GM21528 (cell line): ENCODE data around the gene GLB1L2.
"Not testable (repeated sequence)": the region's sequence is repeated elsewhere in the genome, so short reads cannot be mapped to it uniquely, and the experiment has no call there.

ENCODE experiments used
- ATAC-seq: cut with Tn5 transposase; IDR thresholded peaks from one replicate; pipeline ENCODE4 v1.9.1; 2021; ENCODE audit warnings: mild to moderate bottlenecking, moderate library complexity; ENCODE audit not compliant: unreplicated experiment, low FRiP score

Gene GLB1L2

GRCh38 chr11:134322553-134322952 lies 9.2 kb upstream of the GLB1L2 start:
- no peak for ATAC-seq

DNA sequence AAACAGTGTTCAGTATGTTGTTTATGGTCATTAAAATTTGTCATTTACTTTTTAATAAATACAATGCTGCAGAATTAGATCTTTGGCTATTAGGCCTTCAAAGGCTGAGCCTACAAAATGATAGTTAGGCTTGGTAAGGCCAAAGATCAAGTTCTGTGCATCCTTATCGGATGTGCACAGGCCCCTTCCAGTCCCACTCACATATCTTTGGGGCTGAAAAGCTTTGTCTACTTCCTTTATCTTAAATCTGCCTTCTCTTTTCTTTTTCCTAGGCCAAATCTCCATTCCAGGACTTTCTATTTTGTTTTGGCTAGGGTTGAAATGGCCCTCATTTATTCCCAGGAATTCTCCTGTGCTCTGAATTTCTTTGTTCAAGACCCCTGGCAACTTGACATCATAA lies 3.4 kb upstream of the GLB1L2 start:
- ATAC-seq, result no peak

DNA sequence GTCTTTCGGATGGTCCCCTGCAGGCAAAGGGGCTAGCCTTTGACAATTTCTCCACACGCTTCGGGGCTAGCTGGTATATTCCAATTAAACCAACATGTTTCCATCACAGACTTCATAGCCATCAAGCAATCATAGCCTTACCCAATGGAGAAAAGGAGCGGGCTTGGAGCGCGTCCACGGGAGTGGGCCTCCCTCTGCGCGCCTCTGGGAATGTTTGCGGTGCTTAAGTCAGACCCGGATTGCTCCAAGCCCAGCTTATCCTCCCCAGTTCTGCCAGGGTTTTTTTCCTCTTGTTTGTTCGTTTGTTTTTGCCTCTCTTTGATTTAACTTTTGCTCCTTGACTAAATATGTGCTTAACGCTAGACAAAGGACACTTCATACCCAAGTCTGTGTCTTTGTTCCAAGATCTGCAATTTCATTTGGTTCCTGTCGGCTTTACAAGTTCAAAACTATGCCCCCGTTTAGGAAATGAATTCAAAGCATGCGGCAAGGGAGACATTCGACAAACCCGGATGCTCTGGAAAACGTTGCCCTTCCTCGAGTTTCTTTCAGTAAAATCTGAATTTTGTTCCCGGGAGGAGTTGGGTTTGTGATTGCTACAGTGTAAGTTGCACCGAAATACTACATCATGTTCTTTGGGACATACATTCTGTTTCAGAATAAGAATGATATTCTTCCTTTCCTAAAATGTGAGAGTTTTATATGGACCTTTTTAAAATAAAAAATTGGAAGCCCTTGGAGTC lies 1.0 kb upstream of the GLB1L2 start:
- ATAC-seq, result no peak

DNA sequence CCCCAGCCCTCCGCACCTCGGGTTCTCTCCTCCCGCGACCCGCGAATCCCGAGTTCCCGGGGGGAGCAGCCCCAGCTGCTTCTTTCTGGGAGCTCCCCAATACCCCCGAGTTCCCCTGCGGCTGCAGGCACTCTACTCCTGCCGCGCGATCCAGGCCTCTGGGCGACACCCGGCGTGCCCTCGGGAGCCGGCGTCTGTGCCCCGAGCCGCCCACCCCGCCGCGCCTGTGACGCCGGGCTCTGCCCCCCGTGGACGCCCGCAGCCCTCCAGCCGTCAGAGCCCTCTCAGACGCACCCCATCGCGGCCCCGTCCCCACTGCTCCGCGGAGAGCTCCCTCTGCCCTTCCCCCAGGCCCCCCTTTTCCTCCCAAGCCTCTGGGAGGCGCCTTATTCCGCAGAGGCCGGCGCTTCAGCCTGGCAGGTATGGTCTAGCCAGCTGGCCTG lies 422 bp downstream of the GLB1L2 start:
- ATAC-seq, result peak; percentile 44

- no peak for ATAC-seq
Measured at GRCh38 chr11:134332782-134333181, 994 bp downstream of the GLB1L2 start.

DNA sequence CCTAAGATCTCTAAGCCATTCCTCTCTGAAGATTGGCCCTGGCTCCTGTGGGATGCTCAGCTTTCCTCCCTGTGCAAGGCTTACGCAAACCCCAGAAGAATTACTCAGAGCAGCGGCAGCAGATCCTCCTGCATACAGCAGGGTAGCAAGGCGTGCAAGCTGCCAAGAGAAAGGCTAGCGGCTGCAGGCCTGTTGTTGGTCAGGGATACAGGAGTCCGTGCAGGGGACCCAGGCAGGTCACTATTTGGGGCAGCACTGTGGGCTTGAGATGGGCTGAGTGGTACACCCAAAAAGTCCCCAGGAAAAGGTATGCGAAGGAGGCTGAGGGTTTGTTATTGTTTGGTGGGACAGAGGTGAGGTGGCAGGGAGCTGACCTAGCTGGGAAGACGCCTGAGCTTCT lies 1.5 kb downstream of the GLB1L2 start:
- no peak for ATAC-seq

- no peak for ATAC-seq
Measured at GRCh38 chr11:134333946-134334345, 2.2 kb downstream of the GLB1L2 start.

DNA sequence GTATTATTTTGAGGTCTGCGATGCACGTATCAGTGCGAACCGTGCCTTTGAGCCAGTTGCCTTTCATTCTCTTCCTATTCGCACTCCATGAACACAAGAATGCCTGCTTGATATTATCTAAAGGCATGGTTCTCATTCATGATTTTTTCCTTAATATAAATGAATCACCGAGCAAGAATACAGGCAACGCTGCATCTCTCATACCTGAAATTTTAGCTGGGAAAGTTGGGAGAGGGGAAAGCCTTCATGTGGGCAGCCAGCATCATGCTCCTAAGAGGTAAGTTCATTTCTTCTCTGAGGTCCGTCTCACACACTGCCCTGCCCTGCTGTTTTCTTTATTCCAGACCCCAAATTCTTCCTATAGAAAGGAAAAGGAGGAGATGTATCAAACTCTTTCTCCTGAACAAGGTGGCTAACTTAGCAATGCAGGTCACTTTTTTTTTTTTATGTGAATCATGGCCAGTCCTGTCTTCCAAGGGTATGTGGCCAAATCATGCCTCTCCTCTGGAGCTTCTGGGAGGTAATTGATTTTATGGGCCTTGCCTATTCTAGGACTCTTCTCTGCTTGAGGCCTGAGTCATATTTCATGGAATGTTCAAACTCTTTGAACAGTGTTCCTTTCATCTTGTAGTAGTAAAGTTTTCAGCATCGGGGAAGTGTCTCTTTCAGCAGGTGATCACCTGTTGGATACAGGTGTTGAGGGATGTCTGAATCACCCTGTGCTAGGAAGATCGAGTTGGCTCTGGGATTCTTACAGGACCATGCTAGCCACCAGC lies 3.2 kb downstream of the GLB1L2 start:
- ATAC-seq, result no peak

GRCh38 chr11:134337051-134337450 lies 5.3 kb downstream of the GLB1L2 start:
- no peak for ATAC-seq

- no peak for ATAC-seq
Measured at GRCh38 chr11:134338068-134338467, 6.3 kb downstream of the GLB1L2 start.

DNA sequence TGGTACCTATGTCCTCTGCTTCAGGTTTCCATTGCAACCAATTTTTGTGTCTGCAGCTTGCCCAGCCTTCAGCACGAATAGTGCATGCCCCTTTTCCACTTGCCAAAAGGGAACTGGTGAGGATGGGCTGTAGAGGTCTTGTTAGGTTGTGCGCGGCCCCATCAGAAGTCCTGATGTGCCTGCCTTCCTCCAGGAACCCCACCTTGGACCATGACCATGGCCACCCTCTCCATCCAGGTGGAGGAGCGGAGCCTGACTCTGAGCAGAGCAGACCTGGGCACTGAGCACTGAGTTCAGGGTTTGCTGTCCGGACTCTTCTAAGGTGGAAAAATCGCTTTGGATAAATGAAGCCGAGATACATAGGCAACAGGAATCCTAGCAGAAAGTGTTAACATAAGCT lies 6.9 kb downstream of the GLB1L2 start:
- ATAC-seq, result no peak

GRCh38 chr11:134339756-134340155 lies 8.0 kb downstream of the GLB1L2 start:
- ATAC-seq, result no peak

DNA sequence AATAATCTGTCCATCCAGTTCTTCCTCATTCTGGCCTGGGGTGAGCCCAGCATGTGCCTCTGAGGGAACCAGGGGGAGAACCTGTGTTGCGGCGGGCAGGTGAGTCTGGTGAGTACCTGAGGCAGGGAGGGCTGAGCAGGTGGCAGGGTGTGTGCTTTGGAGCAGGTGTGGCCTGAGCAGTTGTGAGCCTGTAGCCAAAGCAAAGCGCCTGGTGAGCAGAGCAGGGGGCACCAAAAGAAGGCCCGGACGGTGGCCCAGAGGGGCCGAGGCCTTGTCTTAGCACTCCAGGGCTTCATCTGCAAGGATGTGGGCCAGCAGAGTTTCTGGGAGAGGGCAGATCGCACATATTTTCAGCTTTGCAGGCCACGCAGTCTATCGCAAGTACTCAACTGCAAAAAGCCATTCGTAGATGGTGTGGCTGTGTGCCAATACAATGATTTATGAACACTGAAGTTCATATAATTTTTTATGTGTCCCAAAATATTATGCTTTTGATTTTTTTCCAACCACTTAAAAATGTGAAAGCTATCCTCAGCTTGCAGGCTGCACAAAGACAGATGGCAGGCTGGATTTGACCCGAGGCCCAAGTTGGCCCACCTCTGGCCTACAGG lies 8.7 kb downstream of the GLB1L2 start:
- ATAC-seq, result no peak

GRCh38 chr11:134341805-134342571 lies 10.2 kb downstream of the GLB1L2 start:
- ATAC-seq, result no peak

DNA sequence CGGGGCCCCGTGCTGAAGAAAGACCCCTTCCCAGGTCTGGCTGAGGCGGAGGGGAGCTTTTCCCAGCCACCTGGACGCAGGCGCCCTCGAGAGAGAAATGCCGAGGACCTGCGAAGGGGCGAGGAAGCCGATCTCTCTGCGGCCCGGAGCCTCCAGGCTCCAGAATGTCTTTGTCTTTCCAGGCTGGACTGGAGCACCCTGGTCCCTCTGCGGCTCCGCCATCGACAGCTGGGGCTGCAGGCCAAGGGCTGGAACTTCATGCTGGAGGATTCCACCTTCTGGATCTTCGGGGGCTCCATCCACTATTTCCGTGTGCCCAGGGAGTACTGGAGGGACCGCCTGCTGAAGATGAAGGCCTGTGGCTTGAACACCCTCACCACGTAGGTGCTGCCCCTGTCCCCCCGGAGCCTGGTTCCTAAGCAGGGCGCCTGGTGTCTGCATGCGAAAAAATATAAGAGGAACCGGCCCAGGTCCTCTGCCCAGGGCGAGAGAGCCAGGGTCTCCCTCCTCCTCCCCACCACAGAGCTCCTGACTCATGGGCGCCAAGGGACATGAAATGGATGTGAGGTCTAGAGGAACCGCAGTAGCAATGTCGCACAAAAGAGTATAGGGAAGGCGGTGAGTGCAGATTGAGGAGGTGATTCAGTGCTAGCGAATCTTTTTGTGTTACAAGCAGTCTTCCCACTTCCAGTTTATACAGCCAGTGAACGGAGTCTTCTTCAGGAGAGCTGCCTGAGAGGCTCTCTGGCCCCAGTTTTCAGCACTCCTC lies 11.0 kb downstream of the GLB1L2 start:
- no peak for ATAC-seq

GRCh38 chr11:134343646-134344045 lies 11.9 kb downstream of the GLB1L2 start:
- ATAC-seq, result no peak

- ATAC-seq, result not testable (repeated sequence)
Measured at GRCh38 chr11:134344497-134345236, 12.9 kb downstream of the GLB1L2 start.

GRCh38 chr11:134345237-134345550 lies 13.4 kb downstream of the GLB1L2 start:
- no peak for ATAC-seq
